H7 (cell line): ENCODE results near the gene TMEM130. TPM values are rescaled to one million over a fixed set of nuclear protein-coding genes. Genes with fewer than 3 reads are reported as not detected.
"Not testable (repeated sequence)": the region's sequence is repeated elsewhere in the genome, so short reads cannot be mapped to it uniquely, and the experiment has no call there.

ENCODE experiments used
- DNase-seq: peaks from one replicate; pipeline ENCODE4 v3.0.0; 2012
- H3K27me3 ChIP-seq: 2 replicates; pipeline ENCODE4 v1.6.0; 2011; ENCODE audit warnings: mild to moderate bottlenecking, low read length; ENCODE audit not compliant: control insufficient read depth, insufficient read depth
- H3K36me3 ChIP-seq: replicated peaks from 2 replicates; pipeline ENCODE4 v1.5.1; 2011; ENCODE audit warnings: low read length; ENCODE audit not compliant: control insufficient read depth, insufficient read depth
- H3K4me3 ChIP-seq: 2 replicates; pipeline ENCODE4 v1.5.1; 2011; ENCODE audit warnings: low read depth, mild to moderate bottlenecking, control low read depth, low read length, moderate library complexity; ENCODE audit not compliant: insufficient read depth
- total RNA-seq: library from RNA; depleted of rRNA; stranded (reverse); fragments of >200 nt; shearing (Covaris generic); gene quantifications from 2 replicates; pipeline ENCODE4 v1.2.3, GENCODE V29; 2014

Gene TMEM130
- total RNA-seq, 1 experiment from 2014 or later: 0.24 TPM

- Histone ChIP-seq H3K4me3 (no peak overlapping the region), H3K36me3 (peaks cover 21% of the 10 kb centered on the region), H3K27me3 (no peaks in the 10 kb centered on the region)
- no peak for DNase-seq
These were observed 14.6 kb upstream of the TMEM130 start for GRCh38 chr7:98884416-98884815.

- Histone ChIP-seq H3K36me3 (peaks cover 18% of the 10 kb centered on the region), H3K4me3 (no peak overlapping the region), H3K27me3 (peaks cover 2% of the 10 kb centered on the region)
- no peak for DNase-seq
These were observed 11.9 kb upstream of the TMEM130 start for GRCh38 chr7:98881561-98882315.

GRCh38 chr7:98880485-98880884, 10.7 kb upstream of the TMEM130 start:
- DNase-seq: no peak
- Histone ChIP-seq H3K27me3 (peaks cover 2% of the 10 kb centered on the region), H3K4me3 (no peak overlapping the region), H3K36me3 (peaks cover 18% of the 10 kb centered on the region)

GRCh38 chr7:98879979-98880315, 10.1 kb upstream of the TMEM130 start:
- Histone ChIP-seq H3K27me3 (peaks cover 2% of the 10 kb centered on the region), H3K36me3 (peaks cover 18% of the 10 kb centered on the region)
- no peak for DNase-seq

GRCh38 chr7:98879198-98879978, 9.6 kb upstream of the TMEM130 start:
- Histone ChIP-seq H3K27me3 (peaks cover 2% of the 10 kb centered on the region), H3K4me3 (peak overlapping the region; percentile 93), H3K36me3 (peaks cover 15% of the 10 kb centered on the region)
- DNase-seq: peak; percentile 48

More at GRCh38 chr7:98879979-98880315, 10.1 kb upstream of the TMEM130 start:
- no peak overlapping the region for H3K4me3 ChIP-seq

GRCh38 chr7:98878365-98879197, 8.8 kb upstream of the TMEM130 start, which contains the start of gene TRRAP:
TRRAP (plus strand) TSS chr7:98878532; CDS start chr7:98881151, 2,619 bp downstream.
- Histone ChIP-seq H3K4me3 (peak within 1 kb of the TSS; percentile 93), H3K36me3 (peaks cover 11% of the 10 kb centered on the region), H3K27me3 (peaks cover 2% of the 10 kb centered on the region)
- peak; percentile 97 for DNase-seq

- Histone ChIP-seq H3K27me3 (peaks cover 2% of the 10 kb centered on the region), H3K4me3 (peak overlapping the region; percentile 37), H3K36me3 (peaks cover 8% of the 10 kb centered on the region)
- peak; percentile 11 for DNase-seq
These were observed 8.0 kb upstream of the TMEM130 start for GRCh38 chr7:98877692-98878364.

GRCh38 chr7:98877146-98877545, 7.3 kb upstream of the TMEM130 start:
- no peak overlapping the region for H3K4me3 ChIP-seq

GRCh38 chr7:98875501-98875900, 5.7 kb upstream of the TMEM130 start:
- Histone ChIP-seq H3K36me3 (no peaks in the 10 kb centered on the region), H3K27me3 (peaks cover 10% of the 10 kb centered on the region), H3K4me3 (no peak overlapping the region)
- DNase-seq: no peak

More at GRCh38 chr7:98877146-98877545, 7.3 kb upstream of the TMEM130 start:
- DNase-seq: no peak
- peaks cover 2% of the 10 kb centered on the region for H3K27me3 ChIP-seq
- H3K36me3 ChIP-seq: peaks cover 6% of the 10 kb centered on the region

- no peak for DNase-seq
- no peaks in the 10 kb centered on the region for H3K36me3 ChIP-seq
- peaks cover 14% of the 10 kb centered on the region for H3K27me3 ChIP-seq
- H3K4me3 ChIP-seq: no peak overlapping the region
These were observed 5.1 kb upstream of the TMEM130 start for GRCh38 chr7:98874942-98875341.

- not testable (repeated sequence) for DNase-seq, H3K36me3 ChIP-seq, H3K4me3 ChIP-seq
- peaks cover 27% of the 10 kb centered on the region for H3K27me3 ChIP-seq
These were observed 3.8 kb upstream of the TMEM130 start for GRCh38 chr7:98873610-98874009.

GRCh38 chr7:98872328-98872924, 2.6 kb upstream of the TMEM130 start:
- no peak overlapping the region for H3K4me3 ChIP-seq
- H3K36me3 ChIP-seq: no peaks in the 10 kb centered on the region
- peak; percentile 57 for DNase-seq
- peaks cover 34% of the 10 kb centered on the region for H3K27me3 ChIP-seq

- no peaks in the 10 kb centered on the region for H3K36me3 ChIP-seq
- peaks cover 34% of the 10 kb centered on the region for H3K27me3 ChIP-seq
- H3K4me3 ChIP-seq: no peak overlapping the region
- DNase-seq: no peak
These were observed 1.1 kb upstream of the TMEM130 start for GRCh38 chr7:98870807-98871491.
